HCT116 (cell line): Measurements from ENCODE around the gene CDC42EP3. TPM values are rescaled to one million over a fixed set of nuclear protein-coding genes. Genes with fewer than 3 reads are reported as not detected.

Experiments used
- ATAC-seq: fragments of 200-7000 bp; cut with Tn5 transposase; 2 replicates; pipeline ENCODE4 v1.9.1; 2020; ENCODE audit warnings: mild to moderate bottlenecking, moderate library complexity
- BruUV-seq: library from RNA; stranded (reverse); fragments of 400-500 nt; replicated peaks from 2 replicates; lab custom pipeline; 2021; lab: Mats Ljungman, UMichigan
- CTCF ChIA-PET: fragments of 300-600 bp; sonication (Branson Sonifier 250); formaldehyde crosslinking; loops from one replicate; lab custom pipeline; 2021; ENCODE audit warnings: antibody characterized with exemption; lab: Charles Lee
- POLR2A ChIA-PET: fragments of 300-600, 350-600 bp; sonication (Branson Sonifier 250); formaldehyde crosslinking; loops from one replicate; lab custom pipeline; 2021; ENCODE audit warnings: antibody characterized with exemption; lab: Charles Lee
- RAD21 ChIA-PET, 2 experiments: fragments of 300-600 bp; sonication (Branson Sonifier 250); formaldehyde crosslinking; loops; one replicate each; lab custom pipeline; 2023; ENCODE audit warnings: low total read pairs in 2 of 2; ENCODE audit not compliant: uncharacterized antibody in 2 of 2, unreplicated experiment in 2 of 2, low non-redundant PET in 1 of 2; lab: Charles Lee
- DNase-seq: peaks from one replicate; pipeline ENCODE4 v3.0.0-alpha.2; 2010; ENCODE audit warnings: low read depth, low spot score
- H2AFZ ChIP-seq: fragments of 200-600 bp; shearing (Covaris generic), sonication (generic); 2 replicates; pipeline ENCODE4 v1.6.1; 2017; ENCODE audit warnings: low read depth, mixed run types, mixed read lengths, antibody characterized with exemption, low read length; ENCODE audit not compliant: poor library complexity, severe bottlenecking
- H3K27ac ChIP-seq: 2 replicates; pipeline ENCODE4 v1.5.1; 2012; ENCODE audit warnings: low read depth, low read length
- H3K27me3 ChIP-seq: fragments of 200-600 bp; sonication (generic); 2 replicates; pipeline ENCODE4 v1.6.1; 2016; ENCODE audit warnings: mixed run types, low read length, mixed read lengths; ENCODE audit not compliant: insufficient read depth
- H3K36me3 ChIP-seq, 2 experiments: fragments of 200-500 bp in 1 of 2; fragments of 200-600 bp in 1 of 2; sonication (Bioruptor generic) in 1 of 2; sonication (generic) in 1 of 2; 2 replicates each; pipeline versions ENCODE4 v1.5.1 to v1.6.1; 2014 to 2016; ENCODE audit warnings: low read length in 2 of 2, inconsistent platforms in 1 of 2, mixed read lengths in 1 of 2, mixed run types in 1 of 2; ENCODE audit not compliant: insufficient read depth in 2 of 2, control insufficient read depth in 1 of 2
- H3K4me1 ChIP-seq, 2 experiments: fragments of 200-600 bp in 1 of 2; sonication (generic) in 1 of 2; 2 replicates each; pipeline versions ENCODE4 v1.5.1 to v1.6.1; 2012 to 2017; ENCODE audit warnings: low read length in 2 of 2, inconsistent platforms in 1 of 2, mild to moderate bottlenecking in 1 of 2, mixed read lengths in 1 of 2, mixed run types in 1 of 2, moderate library complexity in 1 of 2; ENCODE audit not compliant: insufficient read depth in 2 of 2, control insufficient read depth in 1 of 2
- H3K4me2 ChIP-seq: fragments of 200-600 bp; sonication (generic); 2 replicates; pipeline ENCODE4 v1.6.1; 2017; ENCODE audit warnings: mixed run types, low read length, mixed read lengths
- H3K4me3 ChIP-seq, 2 experiments: fragments of 200-600 bp in 1 of 2; sonication (generic) in 1 of 2; replicated peaks in 1 of 2; 2 replicates each; pipeline ENCODE4 v1.5.1; 2011 to 2016; ENCODE audit warnings: low read length in 2 of 2, control low read depth in 1 of 2, low read depth in 1 of 2, mild to moderate bottlenecking in 1 of 2, mixed read lengths in 1 of 2, mixed run types in 1 of 2
- H3K79me2 ChIP-seq: fragments of 200-600 bp; sonication (generic); 2 replicates; pipeline ENCODE4 v1.6.1; 2017; ENCODE audit warnings: mild to moderate bottlenecking, mixed run types, low read length, moderate library complexity, mixed read lengths; ENCODE audit not compliant: insufficient read depth
- H3K9ac ChIP-seq: fragments of 200-600 bp; sonication (generic); 2 replicates; pipeline ENCODE4 v1.6.1; 2016; ENCODE audit warnings: low read length, mixed read lengths
- H3K9me2 ChIP-seq: fragments of 200-600 bp; sonication (generic), shearing (Covaris generic); 2 replicates; pipeline ENCODE4 v1.6.1; 2017; ENCODE audit warnings: mixed run types, mild to moderate bottlenecking, moderate library complexity; ENCODE audit not compliant: insufficient read depth
- H3K9me3 ChIP-seq, 2 experiments: fragments of 200-500 bp in 1 of 2; fragments of 200-600 bp in 1 of 2; sonication (Bioruptor generic) in 1 of 2; sonication (generic) in 1 of 2; 2 replicates each; pipeline ENCODE4 v1.6.1; 2014 to 2017; ENCODE audit warnings: low read length in 2 of 2, mixed read lengths in 2 of 2, inconsistent platforms in 1 of 2, low read depth in 1 of 2, mild to moderate bottlenecking in 1 of 2, mixed run types in 1 of 2, moderate library complexity in 1 of 2; ENCODE audit not compliant: control insufficient read depth in 1 of 2, insufficient read depth in 1 of 2
- H4K20me1 ChIP-seq: fragments of 200-600 bp; sonication (generic), shearing (Covaris generic); 2 replicates; pipeline ENCODE4 v1.6.1; 2017; ENCODE audit warnings: mixed run types, mild to moderate bottlenecking, moderate library complexity; ENCODE audit not compliant: insufficient read depth
- ATF3 ChIP-seq: IDR thresholded peaks from 2 replicates; pipeline ENCODE4 v1.6.1; 2012
- ELF1 ChIP-seq: IDR thresholded peaks from 2 replicates; pipeline ENCODE4 v1.6.1; 2012; ENCODE audit warnings: low read depth, borderline replicate concordance
- EZH2 ChIP-seq: fragments of 200-600 bp; sonication (generic); IDR thresholded peaks from 2 replicates; pipeline ENCODE4 v1.6.1; 2017; ENCODE audit warnings: antibody characterized with exemption, mixed run types
- EZH2phosphoT487 ChIP-seq: fragments of 200-600 bp; IDR thresholded peaks from 2 replicates; pipeline ENCODE4 v1.6.1; 2018; ENCODE audit warnings: antibody characterized with exemption, borderline replicate concordance
- FOSL1 ChIP-seq: IDR thresholded peaks from 2 replicates; pipeline ENCODE4 v1.6.1; 2012; ENCODE audit warnings: low read depth
- JUND ChIP-seq: IDR thresholded peaks from 2 replicates; pipeline ENCODE4 v1.6.1; 2012
- MAX ChIP-seq: IDR thresholded peaks from 2 replicates; pipeline ENCODE4 v1.6.1; 2012
- POLR2A ChIP-seq: IDR thresholded peaks from 2 replicates; pipeline ENCODE4 v1.7.0; 2011; ENCODE audit warnings: borderline replicate concordance; ENCODE audit not compliant: insufficient read depth, insufficient read length; ENCODE audit errors: extremely low read depth
- POLR2AphosphoS5 ChIP-seq: IDR thresholded peaks from 2 replicates; pipeline ENCODE4 v1.6.1; 2011; ENCODE audit warnings: mild to moderate bottlenecking, low read depth, low read length, moderate library complexity
- RAD21 ChIP-seq: IDR thresholded peaks from 2 replicates; pipeline ENCODE4 v1.6.1; 2012; ENCODE audit warnings: low read depth, mild to moderate bottlenecking
- SIN3A ChIP-seq: IDR thresholded peaks from 2 replicates; pipeline ENCODE4 v1.6.1; 2012; ENCODE audit warnings: low read depth
- SP1 ChIP-seq: IDR thresholded peaks from 2 replicates; pipeline ENCODE4 v1.6.1; 2012; ENCODE audit warnings: low read depth
- SRF ChIP-seq: IDR thresholded peaks from 2 replicates; pipeline ENCODE4 v1.6.1; 2012; ENCODE audit warnings: low read depth
- YY1 ChIP-seq: IDR thresholded peaks from 2 replicates; pipeline ENCODE4 v1.6.1; 2011; ENCODE audit warnings: low read length, low read depth, moderate library complexity, mild to moderate bottlenecking; ENCODE audit not compliant: insufficient replicate concordance; ENCODE audit errors: extremely low read depth
- intact Hi-C: fragments of 100-400 bp; cut with micrococcal nuclease; formaldehyde crosslinking; loops from 2 replicates; pipeline ENCODE4 v1.10.0; 2022
- total RNA-seq: library from RNA; stranded (reverse); gene quantifications from one replicate; pipeline ENCODE4 v1.2.1, GENCODE V29; 2021; ENCODE audit not compliant: unreplicated experiment
- TF ChIP-seq, protein P1 (sequence below): IDR thresholded peaks from 2 replicates; pipeline ENCODE4 v1.6.1; 2012; ENCODE audit warnings: low read depth
- TF ChIP-seq, protein P2 (sequence below): IDR thresholded peaks from 2 replicates; pipeline ENCODE4 v1.6.1; 2011; ENCODE audit warnings: mild to moderate bottlenecking, low read length, moderate library complexity; ENCODE audit not compliant: insufficient replicate concordance; ENCODE audit errors: extremely low read depth

The CDC42EP3 gene
- total RNA-seq, 1 experiment from 2014 or later, result 38.2 TPM

- no peaks in the 10 kb centered on the region for H3K9me3 ChIP-seq
- DNase-seq (no peak), ATAC-seq (no peak)
- no peak overlapping the region for H2AFZ ChIP-seq
- H3K4me3 ChIP-seq, result no peak overlapping the region
- no peaks in the 10 kb centered on the region for H3K27me3 ChIP-seq
- TF ChIP-seq EZH2phosphoT487 (no peak), ELF1 (no peak), SIN3A (no peak), MAX (no peak), SP1 (no peak), RAD21 (no peak), EZH2 (no peak), SRF (no peak), POLR2AphosphoS5 (no peak), POLR2A (no peak), JUND (no peak), ATF3 (no peak), FOSL1 (no peak), YY1 (no peak)
- TF ChIP-seq, protein P1, sequence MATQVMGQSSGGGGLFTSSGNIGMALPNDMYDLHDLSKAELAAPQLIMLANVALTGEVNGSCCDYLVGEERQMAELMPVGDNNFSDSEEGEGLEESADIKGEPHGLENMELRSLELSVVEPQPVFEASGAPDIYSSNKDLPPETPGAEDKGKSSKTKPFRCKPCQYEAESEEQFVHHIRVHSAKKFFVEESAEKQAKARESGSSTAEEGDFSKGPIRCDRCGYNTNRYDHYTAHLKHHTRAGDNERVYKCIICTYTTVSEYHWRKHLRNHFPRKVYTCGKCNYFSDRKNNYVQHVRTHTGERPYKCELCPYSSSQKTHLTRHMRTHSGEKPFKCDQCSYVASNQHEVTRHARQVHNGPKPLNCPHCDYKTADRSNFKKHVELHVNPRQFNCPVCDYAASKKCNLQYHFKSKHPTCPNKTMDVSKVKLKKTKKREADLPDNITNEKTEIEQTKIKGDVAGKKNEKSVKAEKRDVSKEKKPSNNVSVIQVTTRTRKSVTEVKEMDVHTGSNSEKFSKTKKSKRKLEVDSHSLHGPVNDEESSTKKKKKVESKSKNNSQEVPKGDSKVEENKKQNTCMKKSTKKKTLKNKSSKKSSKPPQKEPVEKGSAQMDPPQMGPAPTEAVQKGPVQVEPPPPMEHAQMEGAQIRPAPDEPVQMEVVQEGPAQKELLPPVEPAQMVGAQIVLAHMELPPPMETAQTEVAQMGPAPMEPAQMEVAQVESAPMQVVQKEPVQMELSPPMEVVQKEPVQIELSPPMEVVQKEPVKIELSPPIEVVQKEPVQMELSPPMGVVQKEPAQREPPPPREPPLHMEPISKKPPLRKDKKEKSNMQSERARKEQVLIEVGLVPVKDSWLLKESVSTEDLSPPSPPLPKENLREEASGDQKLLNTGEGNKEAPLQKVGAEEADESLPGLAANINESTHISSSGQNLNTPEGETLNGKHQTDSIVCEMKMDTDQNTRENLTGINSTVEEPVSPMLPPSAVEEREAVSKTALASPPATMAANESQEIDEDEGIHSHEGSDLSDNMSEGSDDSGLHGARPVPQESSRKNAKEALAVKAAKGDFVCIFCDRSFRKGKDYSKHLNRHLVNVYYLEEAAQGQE, result no peak
- TF ChIP-seq, protein P2, sequence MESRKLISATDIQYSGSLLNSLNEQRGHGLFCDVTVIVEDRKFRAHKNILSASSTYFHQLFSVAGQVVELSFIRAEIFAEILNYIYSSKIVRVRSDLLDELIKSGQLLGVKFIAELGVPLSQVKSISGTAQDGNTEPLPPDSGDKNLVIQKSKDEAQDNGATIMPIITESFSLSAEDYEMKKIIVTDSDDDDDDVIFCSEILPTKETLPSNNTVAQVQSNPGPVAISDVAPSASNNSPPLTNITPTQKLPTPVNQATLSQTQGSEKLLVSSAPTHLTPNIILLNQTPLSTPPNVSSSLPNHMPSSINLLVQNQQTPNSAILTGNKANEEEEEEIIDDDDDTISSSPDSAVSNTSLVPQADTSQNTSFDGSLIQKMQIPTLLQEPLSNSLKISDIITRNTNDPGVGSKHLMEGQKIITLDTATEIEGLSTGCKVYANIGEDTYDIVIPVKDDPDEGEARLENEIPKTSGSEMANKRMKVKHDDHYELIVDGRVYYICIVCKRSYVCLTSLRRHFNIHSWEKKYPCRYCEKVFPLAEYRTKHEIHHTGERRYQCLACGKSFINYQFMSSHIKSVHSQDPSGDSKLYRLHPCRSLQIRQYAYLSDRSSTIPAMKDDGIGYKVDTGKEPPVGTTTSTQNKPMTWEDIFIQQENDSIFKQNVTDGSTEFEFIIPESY, result no peak
- intact Hi-C loops, result no loop called here
- H3K9ac ChIP-seq, result no peak overlapping the region
- ChIA-PET POLR2A (no interaction called here), CTCF (no interaction called here), RAD21 (no interaction called here)
- no peak overlapping the region for H3K27ac ChIP-seq
- BruUV-seq, result no TSS peak
- no peaks in the 10 kb centered on the region for H3K79me2 ChIP-seq
- H4K20me1 ChIP-seq, result no peaks in the 10 kb centered on the region
- no peak overlapping the region for H3K4me2 ChIP-seq
- peaks cover 0 to 8% of the 10 kb centered on the region in 2 experiments; a peak in 2 of 4 replicates for H3K4me1 ChIP-seq
- no peaks in the 10 kb centered on the region for H3K9me2 ChIP-seq
- H3K36me3 ChIP-seq, result no peaks in the 10 kb centered on the region
Observed at GRCh38 chr2:37625796-37626571, 45.5 kb downstream of the CDC42EP3 start.
